Fibroblast of lung (primary cell): ENCODE measurements around the gene UBE2QL1. TPM values are rescaled to one million over a fixed set of nuclear protein-coding genes. Genes with fewer than 3 reads are reported as not detected.

Experiments used
- DNase-seq, 2 donors: peaks; one replicate each; pipeline versions ENCODE4 v3.0.0 to v3.0.0-alpha.2; 2010; ENCODE audit warnings: low read depth in 2 of 2
- H2AFZ ChIP-seq: 2 replicates; pipeline ENCODE4 v1.5.1; 2012; ENCODE audit warnings: low read length, control low read depth, inconsistent platforms
- H3K27ac ChIP-seq: 2 replicates; pipeline ENCODE4 v1.5.1; 2011; ENCODE audit warnings: low read length, control low read depth; ENCODE audit not compliant: insufficient read depth
- H3K27me3 ChIP-seq: 2 replicates; pipeline ENCODE4 v1.5.1; 2011; ENCODE audit warnings: mild to moderate bottlenecking, low read length; ENCODE audit not compliant: control insufficient read depth, insufficient read depth
- H3K36me3 ChIP-seq: 2 replicates; pipeline ENCODE4 v1.5.1; 2011; ENCODE audit warnings: low read length; ENCODE audit not compliant: control insufficient read depth, insufficient read depth
- H3K4me1 ChIP-seq: 2 replicates; pipeline ENCODE4 v1.5.1; 2011; ENCODE audit warnings: low read length; ENCODE audit not compliant: control insufficient read depth, insufficient read depth; ENCODE audit errors: extremely low read depth
- H3K4me2 ChIP-seq: 2 replicates; pipeline ENCODE4 v1.5.1; 2011; ENCODE audit warnings: low read length, control low read depth; ENCODE audit not compliant: insufficient read depth; ENCODE audit errors: extremely low read depth
- H3K4me3 ChIP-seq, 4 experiments: fragments of 200-600 bp in 1 of 4; sonication (generic) in 1 of 4; replicated peaks in 1 of 4; 2 replicates each; pipeline ENCODE4 v1.5.1; 2011 to 2016; ENCODE audit warnings: low read length in 4 of 4, low read depth in 3 of 4, mild to moderate bottlenecking in 3 of 4, control low read depth in 2 of 4, inconsistent platforms in 1 of 4, mixed read lengths in 1 of 4; ENCODE audit not compliant: insufficient read depth in 1 of 4; ENCODE audit errors: control extremely low read depth in 1 of 4
- H3K79me2 ChIP-seq: 2 replicates; pipeline ENCODE4 v1.5.1; 2012; ENCODE audit warnings: mild to moderate bottlenecking, low read length, inconsistent platforms; ENCODE audit not compliant: control insufficient read depth, insufficient read depth
- H3K9ac ChIP-seq: 2 replicates; pipeline ENCODE4 v1.5.1; 2011; ENCODE audit warnings: mild to moderate bottlenecking, low read length, control low read depth; ENCODE audit not compliant: insufficient read depth
- H3K9me3 ChIP-seq: 2 replicates; pipeline ENCODE4 v1.5.1; 2012; ENCODE audit warnings: low read depth, low read length; ENCODE audit not compliant: control insufficient read depth, insufficient read depth
- H4K20me1 ChIP-seq: 2 replicates; pipeline ENCODE4 v1.5.1; 2011; ENCODE audit warnings: low read length; ENCODE audit not compliant: control insufficient read depth, insufficient read depth; ENCODE audit errors: extremely low read depth
- CTCF ChIP-seq, 2 donors: IDR thresholded peaks in 1 of 2; conservative IDR thresholded peaks in 1 of 2; 1 replicate in 1 of 2; 2 replicates in 1 of 2; pipeline ENCODE4 v1.5.1; 2011 to 2012; ENCODE audit warnings: low read length in 2 of 2, control low read depth in 1 of 2, inconsistent platforms in 1 of 2, low read depth in 1 of 2, mild to moderate bottlenecking in 1 of 2
- EZH2 ChIP-seq: IDR thresholded peaks from 2 replicates; pipeline ENCODE4 v1.5.1; 2012; ENCODE audit warnings: low read length, control low read depth, mild to moderate bottlenecking; ENCODE audit errors: missing control alignments
- polyA plus RNA-seq, 2 donors: library from polyadenylated mRNA; depleted of rRNA in 1 of 2; stranded (reverse) in 1 of 2; unstranded in 1 of 2; fragments of >200 nt; gene quantifications; 2 replicates each; pipeline ENCODE4 v1.2.1, GENCODE V29; 2011 to 2012; ENCODE audit warnings: missing spikeins in 1 of 2
- total RNA-seq: library from RNA; depleted of rRNA; stranded (reverse); fragments of >200 nt; gene quantifications from 2 replicates; pipeline ENCODE4 v1.2.1, GENCODE V29; 2014

Gene UBE2QL1
- total and polyA plus RNA-seq, 2 donors (not counting 1 experiment from before 2014, with no cell fraction given): not detected

DNA sequence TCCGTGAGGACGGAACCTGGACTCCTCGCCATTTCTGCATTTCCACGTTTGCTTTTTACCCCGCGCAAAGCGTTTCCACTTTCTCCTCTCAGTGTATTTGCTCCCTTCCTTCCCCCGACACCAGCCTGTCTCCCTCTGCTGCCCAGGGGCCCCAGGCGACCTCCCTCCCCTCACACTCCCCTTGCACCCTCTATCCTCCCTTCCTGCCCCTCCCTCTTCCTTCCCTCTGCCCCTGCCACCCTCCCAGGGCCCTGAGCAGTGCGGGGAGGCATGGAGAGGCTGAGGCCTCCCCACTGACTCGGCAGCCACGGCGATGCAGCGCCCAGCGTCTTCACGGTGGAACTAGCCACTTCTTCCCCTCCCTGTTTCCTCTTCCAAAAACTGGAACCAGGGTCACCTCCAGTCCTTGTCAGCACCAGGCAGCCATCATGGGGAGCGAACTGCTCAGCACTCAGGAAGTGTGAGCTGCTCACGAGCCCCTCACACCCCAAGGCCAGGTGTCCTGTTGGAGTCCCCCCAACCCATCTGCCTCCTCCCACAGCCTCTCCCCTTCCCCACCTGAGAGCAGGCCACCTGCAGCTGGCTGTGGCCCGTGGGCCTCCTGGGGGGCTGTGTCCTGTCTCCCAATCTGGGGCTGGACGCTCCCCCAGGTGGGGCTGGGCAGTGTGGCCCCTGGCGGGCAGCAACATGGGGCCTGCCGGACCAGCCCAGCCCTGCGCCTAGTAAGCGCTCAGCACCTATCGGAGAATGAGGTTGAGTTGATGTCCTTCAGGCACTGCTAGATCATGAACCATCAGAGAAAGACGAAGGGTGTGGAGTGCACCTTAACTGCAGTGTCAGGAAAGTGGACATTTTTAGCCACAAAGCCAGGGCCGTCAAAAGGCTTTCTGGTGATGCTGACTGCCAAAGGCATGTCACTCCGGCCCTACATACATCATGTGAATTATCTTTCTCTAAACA is 17.5 kb downstream of the UBE2QL1 start:
- H4K20me1 ChIP-seq: no peaks in the 10 kb centered on the region
- H3K4me2 ChIP-seq: no peak overlapping the region
- H3K9me3 ChIP-seq: no peaks in the 10 kb centered on the region
- H3K79me2 ChIP-seq: no peaks in the 10 kb centered on the region
- H3K27me3 ChIP-seq: no peaks in the 10 kb centered on the region
- H3K27ac ChIP-seq: no peak overlapping the region
- H2AFZ ChIP-seq: no peak overlapping the region
- DNase-seq: no peak
- no peaks in the 10 kb centered on the region for H3K4me1 ChIP-seq
- no peak overlapping the region for H3K9ac ChIP-seq
- TF ChIP-seq CTCF (conservative IDR thresholded peaks at IDR 0.05 in 1 of 2, IDR thresholded peaks at IDR 0.05 in 1 of 2; ENCODE audit: low read depth in 1 of 2, low read length in 2 of 2) (no peak), EZH2 (no peak)
- no peak overlapping the region for H3K4me3 ChIP-seq
- no peaks in the 10 kb centered on the region for H3K36me3 ChIP-seq

- Histone ChIP-seq H3K4me3 (no peak overlapping the region), H3K27ac (no peak overlapping the region), H3K4me1 (no peaks in the 10 kb centered on the region), H2AFZ (no peak overlapping the region), H3K9ac (no peak overlapping the region), H3K4me2 (no peak overlapping the region), H3K36me3 (no peaks in the 10 kb centered on the region), H3K79me2 (no peaks in the 10 kb centered on the region), H3K27me3 (no peaks in the 10 kb centered on the region), H3K9me3 (no peaks in the 10 kb centered on the region), H4K20me1 (no peaks in the 10 kb centered on the region)
- DNase-seq: no peak
- TF ChIP-seq EZH2: no peak
- TF ChIP-seq CTCF (conservative IDR thresholded peaks at IDR 0.05 in 1 of 2, IDR thresholded peaks at IDR 0.05 in 1 of 2; ENCODE audit: low read depth in 1 of 2, low read length in 2 of 2): no peak
These were observed 18.4 kb downstream of the UBE2QL1 start for GRCh38 chr5:6466975-6467567.

- H3K4me3 ChIP-seq: no peak overlapping the region
- no peak overlapping the region for H2AFZ ChIP-seq
- H3K27ac ChIP-seq: no peak overlapping the region
- no peaks in the 10 kb centered on the region for H3K36me3 ChIP-seq
- H3K79me2 ChIP-seq: no peaks in the 10 kb centered on the region
- DNase-seq: no peak
- H3K27me3 ChIP-seq: no peaks in the 10 kb centered on the region
- H3K9me3 ChIP-seq: no peaks in the 10 kb centered on the region
- H3K9ac ChIP-seq: no peak overlapping the region
- no peaks in the 10 kb centered on the region for H4K20me1 ChIP-seq
- TF ChIP-seq CTCF (conservative IDR thresholded peaks at IDR 0.05 in 1 of 2, IDR thresholded peaks at IDR 0.05 in 1 of 2; ENCODE audit: low read depth in 1 of 2, low read length in 2 of 2): no peak
- no peak for TF ChIP-seq EZH2
- H3K4me2 ChIP-seq: no peak overlapping the region
- no peaks in the 10 kb centered on the region for H3K4me1 ChIP-seq
These were observed 18.9 kb downstream of the UBE2QL1 start for GRCh38 chr5:6467591-6467990.
